Measurements from ENCODE around the gene PLA2G4B. TPM values are rescaled to one million over a fixed set of nuclear protein-coding genes. Genes with fewer than 3 reads are reported as not detected.

The PLA2G4B gene
- total and polyA plus RNA-seq, 2 experiments from 2014 or later = 2.7 to 19.6 TPM

DNA sequence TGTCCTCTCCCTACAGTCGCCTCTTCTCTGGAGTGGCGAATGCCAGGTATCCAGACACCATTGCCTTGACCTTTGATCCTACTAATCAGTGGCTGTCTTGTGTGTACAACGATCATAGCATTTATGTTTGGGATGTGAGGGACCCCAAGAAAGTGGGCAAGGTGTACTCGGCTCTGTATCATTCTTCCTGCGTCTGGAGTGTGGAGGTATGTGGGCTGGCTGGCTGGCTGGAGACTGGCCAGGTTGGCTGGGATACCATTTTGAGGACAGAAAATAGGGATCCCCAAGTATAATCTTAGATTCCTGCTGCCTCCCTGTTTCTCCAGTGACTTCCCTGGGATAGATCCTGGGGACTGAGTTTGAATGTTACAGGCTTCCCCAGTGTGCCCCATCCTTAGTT is 24.1 kb upstream of the PLA2G4B start:
- H2AFZ ChIP-seq = no peak overlapping the region
- H3K4me1 ChIP-seq (ENCODE audit: insufficient read depth) = no peaks in the 10 kb centered on the region
- WGBS (ENCODE audit: low lambda C conversion rate, missing lambda C conversion rate) = 89% methylated on average over 5 of the region's 5 CpGs
- no peak overlapping the region for H3K4me2 ChIP-seq
- no peaks in the 10 kb centered on the region for H3K36me3 ChIP-seq (replicated peaks; ENCODE audit: insufficient read depth, low read depth)
- H3K9me3 ChIP-seq (ENCODE audit: low read depth) = no peaks in the 10 kb centered on the region
- no peak overlapping the region for H3K4me3 ChIP-seq
- H3K9me2 ChIP-seq (replicated peaks; ENCODE audit: insufficient read depth) = no peaks in the 10 kb centered on the region
- TF ChIP-seq, protein P1, sequence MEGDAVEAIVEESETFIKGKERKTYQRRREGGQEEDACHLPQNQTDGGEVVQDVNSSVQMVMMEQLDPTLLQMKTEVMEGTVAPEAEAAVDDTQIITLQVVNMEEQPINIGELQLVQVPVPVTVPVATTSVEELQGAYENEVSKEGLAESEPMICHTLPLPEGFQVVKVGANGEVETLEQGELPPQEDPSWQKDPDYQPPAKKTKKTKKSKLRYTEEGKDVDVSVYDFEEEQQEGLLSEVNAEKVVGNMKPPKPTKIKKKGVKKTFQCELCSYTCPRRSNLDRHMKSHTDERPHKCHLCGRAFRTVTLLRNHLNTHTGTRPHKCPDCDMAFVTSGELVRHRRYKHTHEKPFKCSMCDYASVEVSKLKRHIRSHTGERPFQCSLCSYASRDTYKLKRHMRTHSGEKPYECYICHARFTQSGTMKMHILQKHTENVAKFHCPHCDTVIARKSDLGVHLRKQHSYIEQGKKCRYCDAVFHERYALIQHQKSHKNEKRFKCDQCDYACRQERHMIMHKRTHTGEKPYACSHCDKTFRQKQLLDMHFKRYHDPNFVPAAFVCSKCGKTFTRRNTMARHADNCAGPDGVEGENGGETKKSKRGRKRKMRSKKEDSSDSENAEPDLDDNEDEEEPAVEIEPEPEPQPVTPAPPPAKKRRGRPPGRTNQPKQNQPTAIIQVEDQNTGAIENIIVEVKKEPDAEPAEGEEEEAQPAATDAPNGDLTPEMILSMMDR (IDR thresholded peaks at IDR 0.05; ENCODE audit: poor library complexity) = no peak
- TF ChIP-seq EZH2phosphoT487 (IDR thresholded peaks at IDR 0.05; ENCODE audit: low read depth, severe bottlenecking, unreplicated experiment) = no peak
- TF ChIP-seq EZH2 (IDR thresholded peaks at IDR 0.05; ENCODE audit: borderline replicate concordance) = no peak
- no peaks in the 10 kb centered on the region for H3K27me3 ChIP-seq
- H3K79me2 ChIP-seq = no peaks in the 10 kb centered on the region
- no peaks in the 10 kb centered on the region for H4K20me1 ChIP-seq (ENCODE audit: insufficient read depth, poor library complexity, severe bottlenecking)
- no peak for DNase-seq (ENCODE audit: low spot score)
- H3K27ac ChIP-seq = no peak overlapping the region

DNA sequence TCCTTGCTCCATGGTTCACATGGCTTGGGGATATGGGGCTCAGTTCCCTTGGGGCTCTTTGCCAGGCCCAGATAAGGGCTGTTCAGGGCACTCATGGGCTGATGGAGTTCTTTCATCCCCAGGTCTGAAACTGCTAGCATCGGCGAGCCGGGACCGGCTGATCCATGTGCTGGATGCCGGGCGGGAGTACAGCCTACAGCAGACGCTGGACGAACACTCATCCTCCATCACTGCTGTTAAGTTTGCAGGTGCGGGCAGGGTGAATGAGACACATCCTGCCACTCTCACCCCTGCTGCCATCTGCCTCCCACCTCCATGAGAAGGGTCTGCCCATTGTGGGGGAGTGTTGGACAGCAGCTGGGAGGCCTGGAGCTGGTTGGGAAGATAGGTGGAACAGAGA is 21.9 kb upstream of the PLA2G4B start:
- no peaks in the 10 kb centered on the region for H3K4me1 ChIP-seq (ENCODE audit: insufficient read depth)
- H3K27me3 ChIP-seq = no peaks in the 10 kb centered on the region
- H3K27ac ChIP-seq = no peak overlapping the region
- H4K20me1 ChIP-seq (ENCODE audit: insufficient read depth, poor library complexity, severe bottlenecking) = no peaks in the 10 kb centered on the region
- H3K4me3 ChIP-seq = no peak overlapping the region
- no peak overlapping the region for H2AFZ ChIP-seq
- no peaks in the 10 kb centered on the region for H3K36me3 ChIP-seq (replicated peaks; ENCODE audit: insufficient read depth, low read depth)
- no peaks in the 10 kb centered on the region for H3K9me2 ChIP-seq (replicated peaks; ENCODE audit: insufficient read depth)
- no peaks in the 10 kb centered on the region for H3K9me3 ChIP-seq (ENCODE audit: low read depth)
- no peak for DNase-seq (ENCODE audit: low spot score)
- TF ChIP-seq EZH2phosphoT487 (IDR thresholded peaks at IDR 0.05; ENCODE audit: low read depth, severe bottlenecking, unreplicated experiment) (no peak), EZH2 (IDR thresholded peaks at IDR 0.05; ENCODE audit: borderline replicate concordance) (no peak)
- TF ChIP-seq, protein P1 (IDR thresholded peaks at IDR 0.05; ENCODE audit: poor library complexity) = no peak
- H3K79me2 ChIP-seq = no peaks in the 10 kb centered on the region
- over 99% methylated on average over 9 of the region's 9 CpGs for WGBS (ENCODE audit: low lambda C conversion rate, missing lambda C conversion rate)
- no peak overlapping the region for H3K4me2 ChIP-seq

DNA sequence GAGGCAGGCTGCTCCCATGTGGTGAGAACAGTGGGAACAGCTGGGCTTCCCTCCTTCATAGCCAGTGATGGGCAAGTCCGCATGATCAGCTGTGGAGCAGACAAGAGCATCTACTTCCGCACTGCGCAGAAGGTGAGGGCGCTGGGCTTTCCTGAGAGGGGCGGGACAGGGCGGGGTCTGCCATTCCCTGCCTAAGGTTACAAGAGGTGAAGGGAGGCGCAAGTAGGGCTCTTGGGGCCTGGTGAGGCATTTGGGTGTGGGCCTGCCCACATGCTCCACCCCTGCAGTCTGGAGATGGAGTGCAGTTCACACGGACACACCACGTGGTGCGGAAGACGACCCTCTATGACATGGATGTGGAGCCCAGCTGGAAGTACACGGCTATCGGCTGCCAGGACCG is 21.3 kb upstream of the PLA2G4B start:
- no peaks in the 10 kb centered on the region for H3K9me2 ChIP-seq (replicated peaks; ENCODE audit: insufficient read depth)
- no peaks in the 10 kb centered on the region for H3K27me3 ChIP-seq
- H2AFZ ChIP-seq = no peak overlapping the region
- no peaks in the 10 kb centered on the region for H3K36me3 ChIP-seq (replicated peaks; ENCODE audit: insufficient read depth, low read depth)
- H4K20me1 ChIP-seq (ENCODE audit: insufficient read depth, poor library complexity, severe bottlenecking) = no peaks in the 10 kb centered on the region
- H3K27ac ChIP-seq = no peak overlapping the region
- no peaks in the 10 kb centered on the region for H3K4me1 ChIP-seq (ENCODE audit: insufficient read depth)
- 94% methylated on average over 14 of the region's 14 CpGs for WGBS (ENCODE audit: low lambda C conversion rate, missing lambda C conversion rate)
- H3K79me2 ChIP-seq = no peaks in the 10 kb centered on the region
- no peaks in the 10 kb centered on the region for H3K9me3 ChIP-seq (ENCODE audit: low read depth)
- H3K4me3 ChIP-seq = no peak overlapping the region
- TF ChIP-seq, protein P1 (IDR thresholded peaks at IDR 0.05; ENCODE audit: poor library complexity) = no peak
- no peak for TF ChIP-seq EZH2phosphoT487 (IDR thresholded peaks at IDR 0.05; ENCODE audit: low read depth, severe bottlenecking, unreplicated experiment)
- no peak for TF ChIP-seq EZH2 (IDR thresholded peaks at IDR 0.05; ENCODE audit: borderline replicate concordance)
- H3K4me2 ChIP-seq = no peak overlapping the region
- DNase-seq (ENCODE audit: low spot score) = no peak

- no peak overlapping the region for H3K27ac ChIP-seq
- H3K27me3 ChIP-seq = no peaks in the 10 kb centered on the region
- H4K20me1 ChIP-seq (ENCODE audit: insufficient read depth, poor library complexity, severe bottlenecking) = no peaks in the 10 kb centered on the region
- DNase-seq (ENCODE audit: low spot score) = no peak
- H3K4me3 ChIP-seq = no peak overlapping the region
- H3K79me2 ChIP-seq = no peaks in the 10 kb centered on the region
- WGBS (ENCODE audit: low lambda C conversion rate, missing lambda C conversion rate) = 89% methylated on average over 6 of the region's 6 CpGs
- H3K4me2 ChIP-seq = no peak overlapping the region
- no peak overlapping the region for H2AFZ ChIP-seq
- no peaks in the 10 kb centered on the region for H3K9me3 ChIP-seq (ENCODE audit: low read depth)
- H3K36me3 ChIP-seq (replicated peaks; ENCODE audit: insufficient read depth, low read depth) = no peaks in the 10 kb centered on the region
- TF ChIP-seq, protein P1 (IDR thresholded peaks at IDR 0.05; ENCODE audit: poor library complexity) = no peak
- TF ChIP-seq EZH2 (IDR thresholded peaks at IDR 0.05; ENCODE audit: borderline replicate concordance) (no peak), EZH2phosphoT487 (IDR thresholded peaks at IDR 0.05; ENCODE audit: low read depth, severe bottlenecking, unreplicated experiment) (no peak)
- H3K4me1 ChIP-seq (ENCODE audit: insufficient read depth) = no peaks in the 10 kb centered on the region
- no peaks in the 10 kb centered on the region for H3K9me2 ChIP-seq (replicated peaks; ENCODE audit: insufficient read depth)
Observed at GRCh38 chr15:41817781-41818180, 20.9 kb upstream of the PLA2G4B start.
